DMS114 treated with DMSO at 0.1 percent for 48 hours (cell line): ENCODE data around the gene CHKA.
"Not testable (repeated sequence)": the region's sequence is repeated elsewhere in the genome, so short reads cannot be mapped to it uniquely, and the experiment has no call there.

Experiments used
- DNase-seq: peaks from one replicate; lab custom pipeline; 2025; ENCODE audit not compliant: unreplicated experiment; lab: John Stamatoyannopoulos, UW

CHKA gene

DNA sequence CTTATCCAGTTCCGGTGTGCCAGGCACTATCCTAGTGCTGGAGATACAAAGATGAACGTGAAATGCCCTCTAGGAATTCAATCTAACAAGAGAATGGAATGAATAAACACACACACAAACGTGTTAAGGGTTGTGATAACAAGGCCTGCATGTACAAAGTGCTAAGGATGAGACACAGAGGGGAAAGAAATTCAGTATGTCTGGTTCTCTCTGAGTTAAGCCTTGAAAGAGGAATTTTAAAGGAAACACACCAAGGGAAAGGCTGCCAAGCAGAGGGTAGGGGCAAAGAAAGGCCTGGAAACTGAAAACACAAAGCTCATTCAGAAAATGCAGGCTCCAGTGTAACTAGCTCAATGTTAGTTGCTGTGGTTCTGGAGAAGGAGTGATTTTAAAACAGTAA is 4.2 kb downstream of the CHKA start:
- no peak for DNase-seq

DNA sequence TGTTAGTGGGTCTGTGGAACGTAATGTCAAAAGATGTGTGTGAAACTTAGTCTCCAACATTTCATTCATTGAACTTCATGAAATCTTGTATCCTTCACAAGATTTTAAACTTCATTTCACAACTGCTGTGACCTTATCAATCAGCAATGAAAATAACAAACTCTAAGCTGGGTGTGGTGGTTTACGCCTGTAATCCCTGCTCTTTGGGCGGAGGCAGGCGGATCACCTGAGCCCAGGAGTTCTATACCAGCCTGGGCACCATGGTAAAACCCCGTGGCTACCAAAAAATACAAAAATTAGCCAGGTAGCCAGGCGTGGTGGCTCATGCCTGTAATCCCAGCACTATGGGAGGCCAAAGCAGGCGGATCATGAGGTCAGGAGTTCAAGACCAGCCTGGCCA is 5.1 kb downstream of the CHKA start:
- no peak for DNase-seq

DNA sequence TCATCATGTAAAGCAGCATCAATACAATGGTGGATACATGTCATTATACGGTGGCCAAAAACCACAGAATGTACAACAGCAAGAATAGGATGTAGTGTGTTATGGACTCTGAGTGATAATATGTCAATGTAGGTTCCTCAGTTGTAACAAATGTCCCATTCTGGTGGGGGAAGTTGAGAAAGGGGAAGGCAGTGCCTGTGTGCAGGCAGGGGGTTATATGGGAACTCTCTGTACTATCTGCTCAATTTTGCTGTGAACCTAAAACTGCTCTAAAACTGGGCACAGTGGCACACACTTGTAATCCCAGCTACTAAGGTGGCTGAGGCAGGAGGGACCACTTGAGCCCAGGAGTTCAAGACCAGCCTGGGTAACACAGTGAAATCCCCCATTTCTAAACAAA is 5.9 kb downstream of the CHKA start:
- no peak for DNase-seq

DNA sequence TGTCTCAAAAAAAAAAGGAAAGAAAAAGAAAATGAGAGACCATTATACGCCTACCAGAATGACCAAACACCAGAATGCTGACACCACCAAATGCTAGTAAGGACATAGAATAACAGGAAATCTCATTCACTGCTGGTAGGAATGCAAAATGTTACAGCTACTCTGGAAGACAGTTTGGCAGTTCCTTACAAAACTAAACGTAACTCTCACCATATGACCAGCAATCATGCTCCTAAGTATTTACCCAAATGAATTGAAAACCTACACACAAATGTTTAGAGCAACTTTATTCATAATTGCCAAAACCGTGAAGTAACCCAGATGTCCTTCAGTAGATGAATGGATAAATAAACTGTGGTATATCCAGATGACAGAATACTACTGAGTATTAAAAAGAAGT is 7.2 kb downstream of the CHKA start:
- DNase-seq = no peak

DNA sequence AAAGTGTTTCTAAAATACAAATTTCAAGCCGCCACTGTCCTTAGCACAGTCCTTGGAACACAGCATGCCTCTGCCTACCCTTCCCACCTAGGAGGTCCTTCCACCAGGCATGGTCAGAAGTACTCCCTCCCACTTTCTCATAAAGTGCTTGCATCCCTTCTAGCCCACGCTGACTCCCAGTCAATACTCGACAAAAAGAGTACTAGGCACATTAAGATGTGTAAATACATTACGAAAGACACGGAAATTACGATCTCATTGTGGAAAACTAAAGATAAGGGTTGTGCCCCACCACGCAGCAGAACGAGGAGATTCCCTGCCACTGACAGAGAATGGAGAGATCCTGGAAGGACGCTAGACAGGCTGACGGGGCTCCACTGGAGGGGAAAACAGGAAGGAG is 13.5 kb downstream of the CHKA start:
- no peak for DNase-seq

DNA sequence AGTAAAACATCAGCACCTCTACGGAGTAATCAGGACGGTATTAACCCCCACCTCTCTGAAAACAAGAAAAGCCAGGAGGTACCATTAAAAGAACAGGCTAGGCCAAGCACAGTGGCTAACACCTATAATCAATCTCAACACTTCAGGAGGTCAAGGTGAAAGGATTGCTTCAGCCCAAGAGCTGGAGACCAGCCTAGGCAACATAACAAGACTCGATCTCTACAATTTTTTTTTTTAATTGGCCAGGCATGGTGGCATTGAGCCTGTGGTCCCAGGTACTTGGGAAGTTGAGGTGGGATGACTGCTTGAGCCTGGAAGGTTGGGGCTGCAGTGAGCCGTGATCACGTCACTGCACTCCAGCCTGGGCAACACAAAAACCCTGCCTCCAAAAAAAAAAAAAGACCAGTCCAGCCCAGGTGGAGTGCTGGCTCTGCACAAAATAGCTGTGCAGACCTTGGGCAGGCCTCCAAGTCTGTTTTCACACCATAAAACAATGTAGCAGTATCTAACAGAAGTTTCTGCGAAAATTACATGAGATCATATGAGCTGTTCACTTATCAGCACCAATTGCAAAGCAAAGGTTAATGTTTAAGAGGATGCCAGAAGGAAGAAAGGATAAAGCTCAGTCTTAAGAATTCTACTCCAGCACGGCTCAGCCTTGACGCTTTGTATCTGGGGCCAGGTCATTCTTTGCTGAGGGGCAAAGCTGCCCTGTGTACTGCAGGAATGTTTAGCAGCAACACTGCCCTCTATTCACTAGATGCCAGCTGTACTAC is 14.8 kb downstream of the CHKA start:
- DNase-seq = no peak

DNA sequence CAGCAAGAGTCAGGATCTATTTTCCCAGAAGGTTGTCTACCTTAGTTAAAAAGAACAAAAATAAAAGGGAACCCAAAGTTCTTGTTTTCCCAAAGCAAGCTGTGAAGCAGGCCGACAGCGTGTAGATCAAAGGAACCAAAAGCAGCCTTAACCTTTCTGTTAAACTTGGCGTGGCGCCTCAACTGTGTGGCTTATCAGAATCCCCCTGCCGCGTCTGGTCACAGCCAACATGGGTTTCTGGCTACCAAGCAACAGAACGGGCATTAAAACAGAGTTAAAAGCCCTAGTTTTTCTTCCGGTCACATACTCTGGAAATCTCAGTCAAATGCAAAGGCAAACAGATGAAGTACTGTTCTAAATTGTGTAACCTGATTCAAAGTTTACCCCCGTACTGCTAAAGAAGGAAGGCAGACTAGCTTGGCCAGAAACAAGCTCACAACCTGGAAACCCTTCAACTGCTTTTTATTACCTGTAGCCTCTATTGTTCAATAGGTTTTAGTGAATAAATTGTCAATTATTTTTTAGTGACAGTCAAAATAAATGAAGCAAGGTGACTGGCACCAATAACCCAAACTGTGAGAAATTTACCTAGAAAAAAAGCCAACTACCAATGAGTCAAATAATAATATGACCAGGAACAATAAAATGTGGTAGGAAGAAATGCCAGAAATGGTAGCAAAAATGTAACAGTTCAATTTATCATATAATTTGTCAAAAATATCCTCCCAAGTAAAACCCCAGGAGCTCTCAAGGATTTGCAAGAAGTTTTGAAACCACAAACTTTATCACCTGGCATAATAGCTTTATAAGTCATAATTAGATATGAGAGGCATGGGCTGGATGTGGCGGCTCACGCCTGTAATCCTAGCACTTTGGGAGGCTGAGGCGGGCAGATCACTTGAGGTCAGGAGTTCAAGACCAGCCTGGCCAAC is 21.4 kb downstream of the CHKA start:
- no peak for DNase-seq

DNA sequence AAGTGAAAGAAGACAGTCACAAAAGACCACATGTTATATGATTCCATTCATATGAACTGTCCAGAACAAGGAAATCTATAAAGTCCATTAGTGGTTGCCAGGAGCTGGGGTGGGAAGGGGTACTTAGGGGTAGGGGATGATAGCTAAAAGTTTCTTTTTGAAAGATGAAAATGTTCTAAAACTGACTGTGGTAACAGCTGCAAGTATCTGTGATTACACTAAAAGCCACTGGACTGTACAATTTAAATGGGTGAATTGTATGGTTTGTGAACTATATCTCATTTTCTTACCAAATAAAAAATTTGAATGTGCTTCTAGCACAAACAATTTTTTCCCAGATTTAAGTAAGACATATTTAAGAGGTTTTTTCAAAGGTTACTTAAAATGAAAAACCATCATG is 22.1 kb downstream of the CHKA start:
- DNase-seq = no peak

DNA sequence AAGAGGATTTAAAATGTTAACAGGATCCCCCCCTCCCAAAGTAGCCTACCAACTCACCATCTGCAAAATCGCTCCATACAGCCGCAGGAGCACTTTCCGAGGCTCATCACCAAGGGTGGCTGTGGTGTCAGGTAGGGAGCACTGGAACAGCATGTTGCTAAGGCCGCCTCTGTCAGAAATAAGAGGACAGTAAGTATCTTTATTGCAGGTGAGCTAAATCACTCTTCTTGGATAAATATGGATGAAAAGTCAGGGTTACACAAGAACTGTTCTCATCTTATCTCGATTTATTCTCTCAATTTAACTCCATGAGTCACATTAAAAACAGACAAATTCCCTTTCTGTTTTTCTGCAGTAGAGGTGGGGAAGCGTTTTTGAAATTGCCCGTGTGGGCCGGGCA is 24.2 kb downstream of the CHKA start:
- no peak for DNase-seq

DNA sequence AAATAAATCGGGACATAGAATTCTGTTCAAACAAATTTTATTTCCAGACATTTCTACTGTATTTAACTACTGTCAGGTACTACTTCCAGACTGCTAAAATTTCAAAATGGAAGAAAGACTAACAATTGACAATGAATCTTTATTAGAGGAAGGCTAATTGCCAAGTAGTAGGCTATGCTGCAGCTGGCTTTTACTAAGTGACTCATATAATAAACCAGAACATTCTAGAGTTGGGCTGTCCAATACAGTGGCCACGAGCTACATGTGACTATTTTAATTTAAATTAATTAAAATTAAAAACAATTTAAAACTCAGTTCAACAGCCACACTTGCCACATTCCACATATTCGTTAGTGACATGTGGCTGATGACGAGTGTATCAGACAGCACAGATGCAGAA is 27.6 kb downstream of the CHKA start:
- no peak for DNase-seq

DNA sequence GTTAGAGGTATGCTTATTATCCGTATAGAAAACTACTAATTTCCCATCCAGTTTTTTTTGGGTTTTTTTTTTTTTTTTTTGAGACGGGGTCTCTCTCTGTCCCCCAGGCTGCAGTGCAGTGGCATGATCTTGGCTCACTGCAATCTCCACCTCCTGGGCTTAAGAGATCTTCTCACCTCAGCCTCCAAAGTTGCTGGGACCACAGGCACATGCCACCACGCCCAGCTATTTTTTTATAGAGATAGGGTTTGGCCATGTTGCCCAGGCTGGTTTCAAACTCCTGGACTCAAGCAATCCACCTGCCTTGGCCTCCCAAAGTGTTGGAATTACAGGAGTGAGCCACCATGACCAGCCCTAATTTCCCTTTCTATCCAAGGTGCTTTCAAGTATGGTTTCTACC is 28.2 kb downstream of the CHKA start:
- DNase-seq = not testable (repeated sequence)

DNA sequence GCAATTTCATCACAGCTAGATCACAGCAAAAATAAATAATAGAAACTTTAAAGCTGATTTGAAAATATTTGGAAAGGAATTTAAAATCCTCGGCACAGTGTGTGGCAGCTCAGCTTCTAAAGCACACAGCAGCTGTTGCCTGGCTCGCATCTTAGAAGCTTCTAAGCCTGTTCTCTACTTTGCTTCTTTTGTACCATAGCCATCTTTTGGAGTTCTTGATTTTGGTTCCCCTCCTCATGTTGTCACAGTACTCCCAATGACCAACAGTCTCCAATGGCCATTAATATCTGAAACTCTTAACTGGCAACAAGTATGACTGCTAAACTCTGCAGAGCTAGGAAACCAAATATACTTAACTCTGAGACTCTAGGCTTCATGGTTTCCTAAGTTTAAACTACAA is 28.8 kb downstream of the CHKA start:
- DNase-seq = no peak

DNA sequence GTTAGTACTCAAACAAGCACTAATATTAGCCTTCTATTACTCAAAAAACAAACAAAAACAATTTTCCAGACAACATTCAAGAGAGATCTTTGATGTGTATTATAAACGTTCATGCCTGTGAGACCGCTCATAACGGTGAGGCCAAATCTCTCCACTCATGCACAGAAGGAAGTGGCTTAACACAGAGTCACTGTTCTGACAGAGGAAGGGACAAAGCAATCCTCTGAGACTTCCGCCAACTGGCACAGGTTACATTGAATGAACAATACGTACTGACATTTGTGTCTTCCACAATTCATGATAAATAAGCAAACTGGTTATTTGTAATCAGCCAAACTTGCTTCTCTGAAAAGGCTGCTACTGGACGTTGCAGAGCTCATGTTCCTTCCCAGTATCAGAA is 30.5 kb downstream of the CHKA start:
- DNase-seq = no peak

DNA sequence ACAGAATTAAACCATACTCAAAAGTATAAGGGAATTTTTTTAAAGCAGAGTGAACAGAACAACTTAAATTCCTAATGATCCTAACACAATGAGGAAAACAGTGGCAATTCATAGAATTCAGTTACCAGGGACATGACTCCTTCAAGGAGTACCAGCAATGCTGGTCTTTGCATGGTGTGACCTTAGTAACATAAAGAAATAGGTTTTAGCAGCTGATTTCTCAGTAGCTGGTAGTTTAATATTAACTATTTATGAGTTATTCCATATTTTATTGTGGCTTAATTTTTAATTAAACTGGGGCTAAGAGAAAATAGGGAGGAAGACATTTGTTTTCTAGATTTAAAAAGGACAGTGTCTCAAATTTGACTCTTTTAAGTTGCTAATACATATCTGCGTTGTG is 30.9 kb downstream of the CHKA start:
- DNase-seq = no peak

DNA sequence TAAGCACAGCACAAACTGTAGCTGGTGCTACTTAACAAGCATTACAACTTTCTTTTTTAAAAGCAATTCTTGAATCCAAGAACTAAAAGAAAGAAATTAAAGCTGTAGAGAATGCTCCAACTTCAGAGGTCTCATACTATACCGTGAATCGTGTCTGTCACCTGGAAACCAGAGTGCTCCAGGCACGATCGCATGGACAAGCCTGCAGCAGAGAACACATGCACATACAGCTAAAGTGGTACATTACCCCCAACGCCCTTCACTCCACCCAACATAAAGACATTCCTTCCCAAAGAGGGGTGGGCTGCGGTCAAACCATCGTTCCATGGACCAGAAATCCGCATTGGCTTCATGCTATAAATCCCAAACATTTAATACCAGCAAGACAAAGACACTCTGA is 31.5 kb downstream of the CHKA start:
- no peak for DNase-seq

DNA sequence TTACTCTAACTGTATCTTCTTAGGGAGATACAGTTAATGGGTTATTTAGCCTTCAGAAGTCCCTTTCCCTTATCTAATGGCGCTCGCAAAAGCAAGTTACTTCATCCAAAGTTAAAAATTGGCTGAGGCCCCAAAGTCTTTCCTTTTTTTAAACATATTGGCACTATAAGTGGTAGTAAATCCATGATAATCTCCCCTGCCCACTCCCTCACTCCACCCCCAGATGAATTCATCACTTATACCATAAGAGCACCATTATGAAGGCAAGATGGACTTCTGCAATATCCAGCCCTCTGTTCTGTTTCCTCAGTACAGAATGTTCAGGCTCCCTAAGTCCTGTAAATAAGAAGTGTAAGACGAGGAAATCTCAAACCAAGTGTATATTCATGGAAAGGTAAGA is 37.7 kb downstream of the CHKA start:
- no peak for DNase-seq

DNA sequence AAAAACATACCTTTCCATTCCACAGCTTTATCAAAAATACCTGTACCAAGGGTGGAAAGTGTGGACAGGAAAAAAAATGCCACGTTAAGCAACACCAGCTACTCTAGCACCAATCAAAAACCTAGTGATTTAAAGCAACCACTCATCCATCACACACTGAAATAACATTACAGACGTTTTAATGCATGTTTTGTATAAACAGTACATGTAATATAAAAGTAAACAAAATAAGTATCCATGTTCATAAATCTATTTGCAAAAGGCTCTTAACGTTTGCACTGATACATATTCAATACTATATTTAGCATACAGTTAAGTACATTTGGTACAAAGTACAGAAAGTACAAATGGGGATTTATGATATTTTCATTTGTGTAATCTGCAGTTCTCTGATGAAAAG is 38.7 kb downstream of the CHKA start:
- no peak for DNase-seq

DNA sequence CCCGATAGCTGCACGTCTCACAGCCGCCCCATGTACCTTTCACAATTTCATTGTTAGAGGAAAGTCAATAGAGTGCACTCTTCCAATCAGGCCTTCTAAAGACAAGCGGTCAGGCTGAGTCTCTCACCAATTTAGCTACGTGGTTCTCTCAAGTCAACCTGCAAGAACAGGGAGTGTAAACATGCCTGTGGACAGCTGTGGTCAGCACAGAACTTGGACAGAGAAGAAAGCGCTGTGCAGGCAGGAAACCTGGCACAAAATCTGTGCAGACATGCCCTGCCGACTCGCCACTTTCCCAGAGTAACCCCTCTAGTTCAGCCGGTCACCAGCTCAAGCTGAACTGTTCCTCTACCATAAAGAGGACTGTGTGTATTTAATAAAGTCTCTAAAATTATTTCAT is 39.5 kb downstream of the CHKA start:
- no peak for DNase-seq

DNA sequence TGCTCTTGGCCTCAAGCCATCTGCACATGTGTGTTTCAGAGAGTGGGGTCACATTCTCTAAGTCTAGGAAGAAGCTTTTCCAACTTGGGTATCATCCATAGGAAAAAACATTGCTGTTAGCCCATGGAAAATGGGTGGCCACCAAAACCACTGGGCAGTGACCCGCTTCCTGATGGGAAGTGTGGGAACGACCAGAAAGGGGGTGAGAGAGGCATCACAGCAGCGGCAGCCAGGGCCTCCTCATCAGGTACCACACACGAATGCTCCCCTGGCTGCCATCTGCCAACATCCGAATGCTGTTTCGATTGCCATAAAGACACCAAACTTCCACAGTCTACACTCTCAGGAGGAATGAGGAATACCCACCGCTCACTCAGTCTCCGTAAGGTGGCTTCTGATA is 40.3 kb downstream of the CHKA start:
- no peak for DNase-seq

DNA sequence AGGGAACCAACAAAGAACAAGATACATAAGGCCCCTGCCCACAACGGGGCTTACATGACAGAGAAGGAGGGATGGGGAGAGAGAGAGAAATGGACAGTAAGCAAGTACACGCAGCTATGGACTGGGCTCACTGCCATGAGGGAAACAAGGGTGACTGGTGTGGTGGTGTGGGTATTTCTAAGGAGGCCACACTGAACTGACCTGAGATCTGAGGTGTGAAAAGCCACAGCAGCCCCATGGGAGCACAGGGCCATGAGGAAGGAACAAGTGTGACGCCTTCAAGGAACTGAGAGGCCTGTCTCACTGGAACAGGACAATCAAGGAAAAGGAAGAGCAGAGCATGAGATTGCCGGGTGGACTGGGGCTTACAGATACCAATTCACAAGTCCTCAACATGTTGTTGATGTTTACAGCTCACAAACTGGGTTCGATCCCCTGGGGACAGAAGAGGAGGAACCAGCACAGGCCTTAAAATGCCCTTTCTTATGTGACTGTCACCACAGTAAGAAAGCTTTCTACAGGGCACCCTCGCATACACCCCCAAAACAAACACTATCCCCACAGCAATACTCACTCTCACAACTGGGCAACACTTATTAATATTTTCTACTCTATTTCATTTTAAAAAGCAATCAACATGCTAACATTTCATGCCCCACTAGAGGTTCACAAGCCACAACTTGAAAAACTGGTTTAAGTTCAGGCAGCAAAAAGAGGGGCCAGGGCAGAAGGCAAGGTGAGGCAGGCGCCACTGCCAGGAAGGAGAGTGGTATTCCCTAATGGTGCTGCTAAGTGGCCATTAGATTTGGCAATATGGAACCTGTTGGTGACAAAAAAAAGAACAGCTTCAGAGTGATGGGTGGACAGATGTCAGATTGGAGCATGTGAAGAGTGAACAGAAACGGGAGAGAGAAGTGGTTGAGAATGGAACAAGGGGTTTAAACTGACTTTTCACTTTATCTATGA is 43.3 kb downstream of the CHKA start:
- no peak for DNase-seq

DNA sequence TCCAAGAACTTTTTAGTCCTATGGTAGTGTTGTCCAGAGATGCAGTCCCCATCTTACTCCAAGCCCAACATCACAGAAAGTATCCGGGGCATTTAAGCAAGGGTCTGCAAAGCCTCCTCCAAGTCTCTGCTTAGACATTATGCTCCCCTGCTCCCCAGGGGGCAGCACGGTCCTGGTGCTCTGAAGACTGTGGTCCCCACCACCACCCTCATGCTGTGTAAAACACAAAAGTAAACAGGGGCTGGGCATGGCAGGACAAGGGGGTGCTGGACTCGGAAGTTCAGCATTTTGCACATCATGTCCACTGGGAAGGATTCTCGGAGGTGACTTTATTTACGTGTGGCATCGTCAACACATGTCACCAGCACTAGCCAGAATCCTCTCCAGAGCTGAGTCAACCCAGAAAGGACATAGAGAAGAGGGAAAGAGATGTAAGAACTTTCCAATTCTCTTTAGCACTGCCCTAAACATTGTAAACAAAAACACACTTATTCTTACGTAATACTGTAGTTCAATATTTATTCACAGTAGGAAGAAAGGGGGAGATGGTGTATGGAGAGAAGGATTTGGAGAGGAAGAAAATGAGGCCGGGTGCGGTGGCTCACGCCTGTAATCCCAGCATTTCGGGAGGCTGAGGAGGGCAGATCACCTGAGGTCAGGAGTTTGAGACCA is 44.7 kb downstream of the CHKA start:
- no peak for DNase-seq
